ENCODE results near the gene TMED10. TPM values are rescaled to one million over a fixed set of nuclear protein-coding genes. Genes with fewer than 3 reads are reported as not detected.

TMED10 gene
- total RNA-seq, 1 donor from 2014 or later = 186 TPM

DNA sequence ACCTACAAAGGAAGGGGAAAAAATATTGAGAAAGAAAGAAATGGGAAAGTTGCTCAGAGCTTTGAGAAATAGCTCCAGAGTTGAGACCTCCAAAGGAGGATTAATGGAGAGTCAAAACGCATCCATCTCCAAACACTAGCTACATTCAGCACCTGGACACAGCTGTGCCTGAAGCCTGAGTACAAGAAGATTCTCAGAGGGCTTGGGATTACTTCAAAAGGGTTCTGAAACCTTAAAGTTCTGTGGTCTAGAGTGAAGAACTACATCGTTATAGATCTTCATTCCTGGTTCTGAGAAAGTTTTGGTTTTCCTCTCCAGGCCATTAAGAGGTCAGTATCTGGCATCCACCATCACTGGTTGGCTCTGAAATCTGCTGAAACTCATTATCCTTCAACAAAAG, 10.5 kb upstream of the TMED10 start:
- Mint-ChIP-seq H3K4me1 (no peaks in the 10 kb centered on the region), H3K9me3 (no peaks in the 10 kb centered on the region), H3K27me3 (ENCODE audit: low read depth) (peaks cover 20% of the 10 kb centered on the region), H3K27ac (ENCODE audit: unreplicated experiment) (no peak overlapping the region), H3K36me3 (ENCODE audit: low read depth) (no peaks in the 10 kb centered on the region), H3K4me3 (no peak overlapping the region)
- TF ChIP-seq, protein P1, sequence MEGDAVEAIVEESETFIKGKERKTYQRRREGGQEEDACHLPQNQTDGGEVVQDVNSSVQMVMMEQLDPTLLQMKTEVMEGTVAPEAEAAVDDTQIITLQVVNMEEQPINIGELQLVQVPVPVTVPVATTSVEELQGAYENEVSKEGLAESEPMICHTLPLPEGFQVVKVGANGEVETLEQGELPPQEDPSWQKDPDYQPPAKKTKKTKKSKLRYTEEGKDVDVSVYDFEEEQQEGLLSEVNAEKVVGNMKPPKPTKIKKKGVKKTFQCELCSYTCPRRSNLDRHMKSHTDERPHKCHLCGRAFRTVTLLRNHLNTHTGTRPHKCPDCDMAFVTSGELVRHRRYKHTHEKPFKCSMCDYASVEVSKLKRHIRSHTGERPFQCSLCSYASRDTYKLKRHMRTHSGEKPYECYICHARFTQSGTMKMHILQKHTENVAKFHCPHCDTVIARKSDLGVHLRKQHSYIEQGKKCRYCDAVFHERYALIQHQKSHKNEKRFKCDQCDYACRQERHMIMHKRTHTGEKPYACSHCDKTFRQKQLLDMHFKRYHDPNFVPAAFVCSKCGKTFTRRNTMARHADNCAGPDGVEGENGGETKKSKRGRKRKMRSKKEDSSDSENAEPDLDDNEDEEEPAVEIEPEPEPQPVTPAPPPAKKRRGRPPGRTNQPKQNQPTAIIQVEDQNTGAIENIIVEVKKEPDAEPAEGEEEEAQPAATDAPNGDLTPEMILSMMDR (conservative IDR thresholded peaks at IDR 0.05) = no peak
- DNase-seq (ENCODE audit: low read depth, low spot score) = no peak

DNA sequence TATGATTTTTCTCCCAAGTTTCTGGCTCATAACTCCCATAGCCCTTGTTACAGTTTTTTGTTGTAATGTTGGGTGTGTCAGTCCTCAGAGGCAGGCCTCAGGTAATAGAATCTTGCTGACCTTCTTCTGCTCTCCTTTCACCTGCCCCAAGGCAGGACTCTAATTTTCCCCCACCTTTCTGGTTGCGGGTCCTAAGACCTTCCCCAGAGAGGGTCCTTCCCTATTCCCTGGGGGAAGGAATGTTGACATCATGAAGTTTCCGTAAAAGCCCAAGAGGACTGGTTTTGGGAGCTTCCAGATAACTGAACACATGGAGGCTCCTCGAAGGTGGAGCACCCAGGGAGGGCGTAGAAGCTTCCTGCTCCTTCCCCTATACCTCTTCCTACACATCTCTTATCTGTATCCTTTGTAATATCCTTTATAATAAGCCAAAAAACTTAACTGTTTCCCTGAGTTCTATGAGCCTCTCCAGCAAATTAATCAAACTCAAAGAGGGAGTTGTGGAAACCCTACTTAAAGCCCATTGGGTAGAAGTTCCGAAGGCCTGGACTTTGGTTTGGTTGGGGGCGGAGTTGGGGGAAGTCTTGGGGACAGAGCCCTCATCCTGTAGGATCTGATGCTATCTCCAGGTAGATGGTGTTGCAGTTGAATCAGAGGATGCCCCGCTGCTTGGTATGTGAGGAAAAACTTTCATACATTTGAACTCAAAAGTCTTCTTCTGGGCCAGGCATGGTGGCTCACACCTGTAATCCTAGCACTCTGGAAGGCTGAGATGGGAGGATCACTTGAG, 9.0 kb upstream of the TMED10 start:
- Mint-ChIP-seq H3K9me3 (no peaks in the 10 kb centered on the region), H3K27ac (ENCODE audit: unreplicated experiment) (no peak overlapping the region), H3K27me3 (ENCODE audit: low read depth) (peaks cover 23% of the 10 kb centered on the region), H3K36me3 (ENCODE audit: low read depth) (no peaks in the 10 kb centered on the region), H3K4me1 (no peaks in the 10 kb centered on the region), H3K4me3 (no peak overlapping the region)
- TF ChIP-seq, protein P1 (conservative IDR thresholded peaks at IDR 0.05) = no peak
- no peak for DNase-seq (ENCODE audit: low read depth, low spot score)

DNA sequence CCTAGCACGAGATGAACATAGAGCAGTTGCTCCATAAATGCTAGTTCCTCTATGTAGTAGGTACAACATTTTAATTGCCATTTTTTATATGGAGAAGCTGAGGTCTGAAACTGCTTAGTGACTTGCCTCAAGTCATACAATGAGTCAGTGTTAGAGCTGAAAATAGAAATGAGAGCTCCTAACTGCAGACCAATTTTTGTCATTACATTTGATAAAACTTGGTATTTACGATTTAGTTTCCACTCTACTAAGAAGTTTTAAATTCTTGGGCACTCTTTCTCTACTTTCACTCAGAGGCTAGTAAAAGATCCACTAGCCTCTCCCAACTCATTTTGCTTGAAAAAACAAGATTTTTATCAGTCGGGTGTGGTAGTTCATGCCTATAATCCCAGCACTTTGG, 8.1 kb upstream of the TMED10 start:
- TF ChIP-seq, protein P1 (conservative IDR thresholded peaks at IDR 0.05) = no peak
- Mint-ChIP-seq H3K27ac (ENCODE audit: unreplicated experiment) (no peak overlapping the region), H3K27me3 (ENCODE audit: low read depth) (peaks cover 30% of the 10 kb centered on the region), H3K4me3 (no peak overlapping the region), H3K4me1 (no peaks in the 10 kb centered on the region), H3K36me3 (ENCODE audit: low read depth) (no peaks in the 10 kb centered on the region), H3K9me3 (no peaks in the 10 kb centered on the region)
- DNase-seq (ENCODE audit: low read depth, low spot score) = no peak

DNA sequence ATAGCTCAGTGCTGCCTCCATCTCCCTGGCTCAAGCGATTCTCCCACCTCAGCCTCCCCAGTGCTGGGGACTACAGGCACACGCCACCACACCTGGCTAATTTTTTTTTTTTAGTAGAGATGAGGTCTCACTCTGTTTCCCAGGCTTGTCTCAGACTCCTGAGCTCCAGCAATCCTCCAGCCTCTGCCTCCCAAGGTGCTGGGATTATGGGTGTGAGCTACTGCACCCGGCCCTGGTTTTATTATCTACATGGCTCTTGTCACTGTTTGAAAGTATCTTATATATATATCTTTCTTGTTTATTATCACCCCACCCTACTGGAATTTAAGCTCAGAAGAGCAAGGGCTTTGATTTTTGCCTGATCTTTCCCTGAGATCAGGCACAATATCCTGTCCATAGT, 7.6 kb upstream of the TMED10 start:
- H3K36me3 Mint-ChIP-seq (ENCODE audit: low read depth) = no peaks in the 10 kb centered on the region
- H3K4me1 Mint-ChIP-seq = no peaks in the 10 kb centered on the region
- no peak overlapping the region for H3K27ac Mint-ChIP-seq (ENCODE audit: unreplicated experiment)
- TF ChIP-seq, protein P1 (conservative IDR thresholded peaks at IDR 0.05) = no peak
- no peak overlapping the region for H3K4me3 Mint-ChIP-seq
- no peak for DNase-seq (ENCODE audit: low read depth, low spot score)
- H3K27me3 Mint-ChIP-seq (ENCODE audit: low read depth) = peaks cover 31% of the 10 kb centered on the region
- no peaks in the 10 kb centered on the region for H3K9me3 Mint-ChIP-seq

DNA sequence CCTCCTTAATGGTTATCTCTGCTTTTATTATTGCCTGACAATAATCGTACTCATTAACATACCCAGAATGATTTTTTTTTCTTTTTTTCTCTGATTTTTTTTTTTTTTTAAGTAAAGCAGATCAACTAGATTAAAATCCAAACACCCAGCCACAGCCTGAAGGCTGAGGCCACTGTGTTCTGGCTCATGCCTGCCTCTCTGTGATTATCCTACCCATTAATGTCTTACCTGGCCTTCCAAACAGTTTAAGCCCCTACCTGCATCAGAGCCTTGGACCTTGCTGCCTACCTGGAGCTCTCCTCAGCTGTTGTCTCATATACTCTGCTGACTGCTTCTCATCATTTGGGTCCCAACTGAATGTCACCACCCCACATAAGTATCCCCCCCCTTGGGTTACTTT, 6.8 kb upstream of the TMED10 start:
- Mint-ChIP-seq H3K9me3 (no peaks in the 10 kb centered on the region), H3K36me3 (ENCODE audit: low read depth) (no peaks in the 10 kb centered on the region), H3K4me1 (no peaks in the 10 kb centered on the region), H3K27me3 (ENCODE audit: low read depth) (peaks cover 33% of the 10 kb centered on the region), H3K27ac (ENCODE audit: unreplicated experiment) (no peak overlapping the region), H3K4me3 (no peak overlapping the region)
- DNase-seq (ENCODE audit: low read depth, low spot score) = no peak
- TF ChIP-seq, protein P1 (conservative IDR thresholded peaks at IDR 0.05) = no peak

Measured in neural crest cell (in vitro differentiated cells).